SU-DHL-6 (cell line): ENCODE results near the gene TBPL1.

ENCODE experiments used
- CTCF ChIP-seq: fragments of 200-600 bp; sonication (generic); IDR thresholded peaks from one replicate; pipeline ENCODE4 v1.5.1; 2017; ENCODE audit warnings: antibody characterized with exemption, mild to moderate bottlenecking, low read length, moderate library complexity; ENCODE audit not compliant: insufficient read depth, poor library complexity, severe bottlenecking
- EZH2phosphoT487 ChIP-seq: fragments of 200-600 bp; sonication (generic), shearing (Covaris generic); conservative IDR thresholded peaks from 2 replicates; pipeline ENCODE4 v1.6.1; 2018; ENCODE audit warnings: mild to moderate bottlenecking, antibody characterized with exemption, low read length, moderate library complexity, mixed read lengths

DNA sequence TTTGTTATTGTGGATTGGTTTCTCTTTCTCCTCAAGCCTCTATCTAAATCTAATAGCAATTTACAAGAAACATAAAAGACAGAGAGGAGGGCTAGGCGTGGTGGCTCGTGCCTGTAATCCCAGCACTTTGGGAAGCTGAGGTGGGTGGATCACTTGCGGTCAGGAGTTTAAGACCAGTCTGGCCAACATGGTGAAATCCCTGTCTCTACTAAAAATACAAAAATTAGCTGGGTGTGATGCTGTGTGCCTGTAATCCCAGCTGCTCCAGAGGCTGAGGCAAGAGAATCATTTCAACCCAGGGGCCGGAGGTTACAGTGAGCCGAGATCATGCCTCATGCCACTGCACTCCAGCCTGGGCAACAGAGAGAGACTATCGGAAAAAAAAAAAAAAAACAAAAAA lies 52.8 kb downstream of the TBPL1 start:
- TF ChIP-seq CTCF = no peak
- TF ChIP-seq EZH2phosphoT487 = no peak
